K562 (cell line): ENCODE measurements around the gene PMFBP1. TPM values are rescaled to one million over a fixed set of nuclear protein-coding genes. Genes with fewer than 3 reads are reported as not detected.

Experiments
- ATF6 ChIP-seq: sonication (generic); formaldehyde crosslinking; IDR thresholded peaks from 2 replicates; pipeline ENCODE4 v1.4.0; 2020; ENCODE audit warnings: mild to moderate bottlenecking, missing genetic modification reagents
- CREB3L1 ChIP-seq: fragments of 450-650 bp; IDR thresholded peaks from 2 replicates; pipeline ENCODE4 v1.6.1; 2014; ENCODE audit warnings: low read depth, mild to moderate bottlenecking, moderate library complexity, borderline replicate concordance
- ETS1 ChIP-seq: conservative IDR thresholded peaks from 2 replicates; pipeline ENCODE4 v1.6.1; 2011; ENCODE audit warnings: low read depth, mild to moderate bottlenecking, low read length; ENCODE audit not compliant: control insufficient read depth
- FOS ChIP-seq: IDR thresholded peaks from 3 replicates; pipeline ENCODE4 v1.6.1; 2011; ENCODE audit not compliant: insufficient read length; ENCODE audit errors: extremely low read depth
- REST ChIP-seq, 2 experiments: fragments of 450-650 bp; formaldehyde crosslinking in 1 of 2; IDR thresholded peaks; 2 replicates each; pipeline versions ENCODE4 v1.4.0 to v1.6.1; 2014 to 2020; ENCODE audit warnings: mild to moderate bottlenecking in 2 of 2, borderline replicate concordance in 1 of 2, low read depth in 1 of 2
- SRSF3 ChIP-seq: fragments of 200-400 bp; formaldehyde crosslinking; IDR thresholded peaks from 2 replicates; pipeline ENCODE4 v1.6.1; 2016; ENCODE audit warnings: mild to moderate bottlenecking, low read length, moderate library complexity; ENCODE audit not compliant: insufficient read depth
- ZNF707 ChIP-seq: fragments of 250-450 bp; sonication (Bioruptor Pico); conservative IDR thresholded peaks from 2 replicates; pipeline ENCODE4 v1.8.0; 2022; ENCODE audit warnings: inconsistent platforms, mild to moderate bottlenecking, moderate library complexity
- ZSCAN29 ChIP-seq: fragments of 450-650 bp; IDR thresholded peaks from 2 replicates; pipeline ENCODE4 v1.6.1; 2017
- polyA plus RNA-seq, 8 experiments: library from polyadenylated mRNA; depleted of rRNA in 4 of 8; stranded (reverse) in 5 of 8; unstranded in 3 of 8; fragments of >200 nt; fragmentation: Nextera tagmentation in 2 of 8; fragmentation: Illumina TruSeq in 1 of 8; extraction: Ambion mirVana in 2 of 8; extraction: Trizol in 1 of 8; gene quantifications; 2 replicates each; pipeline versions ENCODE4 v1.2.1 to v1.2.3, GENCODE V29; 2011 to 2014; ENCODE audit warnings: inconsistent platforms in 1 of 8, missing spikeins in 1 of 8
- total RNA-seq, 7 experiments: library from RNA; depleted of rRNA in 6 of 7; stranded (reverse); fragments of >200 nt in 6 of 7; fragmentation: Illumina TruSeq in 2 of 7; extraction: Trizol in 2 of 7; gene quantifications; 2 replicates each; pipeline versions ENCODE4 v1.2.1 to v1.2.3, GENCODE V29; 2011 to 2021; ENCODE audit warnings: low replicate concordance in 1 of 7

PMFBP1 gene
- total and polyA plus RNA-seq, 9 of the 15 experiments (the other 6 are each of a cell fraction or from before 2014, with no cell fraction given), result 0.13 to 0.91 (median 0.47) TPM

- no peak for TF ChIP-seq ZNF707 (CRISPR knock-in tag)
- no peak for TF ChIP-seq FOS
- no peak for TF ChIP-seq ZSCAN29
- no peak for TF ChIP-seq CREB3L1
- no peak for TF ChIP-seq ATF6 (CRISPR knock-in tag)
- no peak for TF ChIP-seq ETS1
- no peak for TF ChIP-seq SRSF3
- TF ChIP-seq REST (IDR thresholded peaks at IDR 0.05; ENCODE audit: borderline replicate concordance), result no peak
- TF ChIP-seq REST (CRISPR knock-in tag; IDR thresholded peaks at IDR 0.05; ENCODE audit: low read depth), result no peak
These were observed 43.3 kb downstream of the PMFBP1 start (continued) for GRCh38 chr16:72128701-72129100.
